Left hindlimb (tissue), 1 donor: Measurements from ENCODE around the gene TGFB2.
A peak's percentile ranks its signal among the peaks of the same experiment; 100 is the strongest.

Experiments used
- DNase-seq: peaks from one replicate; pipeline ENCODE4 v3.0.0-alpha.2; 2018

TGFB2 gene

DNA sequence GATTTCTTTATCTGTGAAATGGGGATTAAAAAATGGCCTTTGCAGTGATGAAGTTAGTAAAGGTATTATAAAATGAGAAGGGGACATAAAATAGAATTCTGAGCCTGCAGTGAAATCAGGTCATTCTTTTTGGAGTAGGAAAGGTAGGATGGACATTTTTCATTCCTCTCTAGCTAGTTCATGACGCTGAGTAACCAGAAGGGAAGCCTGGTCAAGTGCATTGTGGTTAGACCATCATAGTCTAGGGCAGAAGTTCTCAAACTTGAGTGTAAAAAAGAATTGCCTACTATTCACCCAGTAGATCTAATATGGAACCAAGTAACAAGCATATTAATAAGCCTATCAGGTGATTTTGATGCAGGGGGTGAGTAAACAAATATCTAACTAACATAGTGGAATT is 50.8 kb downstream of the TGFB2 start:
- no peak for DNase-seq

DNA sequence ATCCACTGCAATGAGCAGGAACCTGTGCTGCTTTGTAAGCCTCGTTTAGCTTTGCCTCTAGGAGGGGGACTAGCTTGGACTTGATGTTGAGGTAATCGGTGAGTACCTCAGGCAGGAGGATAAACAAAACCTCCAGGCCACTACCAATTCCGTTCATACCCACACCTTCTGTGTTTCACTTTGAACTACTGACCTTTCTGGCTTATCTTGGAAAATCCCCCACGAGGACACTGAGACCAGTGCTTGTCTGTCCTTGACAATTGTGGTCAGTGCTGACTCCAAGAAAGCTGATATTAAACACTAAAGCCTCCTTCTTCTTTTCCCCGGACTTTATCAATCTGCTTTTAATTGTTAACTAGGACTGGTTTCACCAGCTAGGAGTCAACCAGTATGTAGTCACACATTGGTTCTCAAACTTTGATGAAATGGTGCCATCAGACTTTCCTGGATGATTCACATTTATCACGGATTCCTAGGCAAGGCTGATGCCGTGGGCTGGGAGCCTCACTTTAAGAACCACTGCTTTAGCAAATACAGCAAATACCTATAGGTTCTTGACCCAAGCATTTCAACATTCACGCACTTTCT is 52.7 kb downstream of the TGFB2 start:
- no peak for DNase-seq

DNA sequence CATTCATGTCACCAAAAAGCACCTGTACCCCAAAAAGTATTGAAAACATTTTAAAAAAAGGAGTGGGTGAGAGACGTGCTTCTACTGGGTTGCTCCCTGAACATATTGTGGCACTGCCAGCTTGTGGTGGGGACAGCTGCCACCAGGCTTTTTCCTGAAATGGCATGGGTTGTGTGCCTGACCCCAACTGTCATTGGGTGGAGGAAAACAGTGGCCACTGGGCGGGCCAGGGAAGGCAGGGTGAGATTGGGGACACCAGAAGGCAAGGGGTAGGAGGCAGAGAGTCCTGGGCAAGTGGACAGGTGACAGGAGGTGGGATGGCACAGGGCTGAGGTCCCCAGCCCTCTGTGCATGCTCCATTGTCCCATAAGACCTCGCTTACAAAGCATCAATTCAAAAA is 55.5 kb downstream of the TGFB2 start:
- DNase-seq: no peak

DNA sequence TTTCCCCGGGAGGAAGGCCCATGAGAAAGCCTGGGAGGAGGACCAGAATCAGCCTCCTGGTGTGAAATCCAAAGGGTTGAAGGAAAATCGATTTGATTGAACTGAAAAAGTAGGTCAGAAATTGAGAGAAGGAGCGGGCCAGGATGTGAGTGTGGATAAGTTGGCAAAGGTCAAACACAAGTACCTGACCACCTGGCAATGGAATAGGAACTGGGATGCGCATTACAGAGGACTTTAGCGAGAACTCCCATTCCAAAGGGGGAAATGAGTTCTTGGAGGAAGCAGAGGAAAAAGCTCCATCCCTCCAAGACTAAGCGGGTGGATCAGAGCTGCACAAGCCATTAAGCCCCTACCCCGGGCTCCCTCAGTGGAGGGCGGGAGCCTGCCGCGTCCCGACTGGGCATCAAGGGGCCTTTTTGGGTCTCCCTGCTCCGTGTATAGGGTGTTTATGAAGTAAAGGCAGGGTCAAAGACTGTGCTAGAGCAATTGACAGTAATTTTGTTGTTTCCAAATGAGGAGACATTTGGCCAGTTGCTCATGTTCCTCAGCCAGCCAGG is 56.4 kb downstream of the TGFB2 start:
- DNase-seq: no peak

DNA sequence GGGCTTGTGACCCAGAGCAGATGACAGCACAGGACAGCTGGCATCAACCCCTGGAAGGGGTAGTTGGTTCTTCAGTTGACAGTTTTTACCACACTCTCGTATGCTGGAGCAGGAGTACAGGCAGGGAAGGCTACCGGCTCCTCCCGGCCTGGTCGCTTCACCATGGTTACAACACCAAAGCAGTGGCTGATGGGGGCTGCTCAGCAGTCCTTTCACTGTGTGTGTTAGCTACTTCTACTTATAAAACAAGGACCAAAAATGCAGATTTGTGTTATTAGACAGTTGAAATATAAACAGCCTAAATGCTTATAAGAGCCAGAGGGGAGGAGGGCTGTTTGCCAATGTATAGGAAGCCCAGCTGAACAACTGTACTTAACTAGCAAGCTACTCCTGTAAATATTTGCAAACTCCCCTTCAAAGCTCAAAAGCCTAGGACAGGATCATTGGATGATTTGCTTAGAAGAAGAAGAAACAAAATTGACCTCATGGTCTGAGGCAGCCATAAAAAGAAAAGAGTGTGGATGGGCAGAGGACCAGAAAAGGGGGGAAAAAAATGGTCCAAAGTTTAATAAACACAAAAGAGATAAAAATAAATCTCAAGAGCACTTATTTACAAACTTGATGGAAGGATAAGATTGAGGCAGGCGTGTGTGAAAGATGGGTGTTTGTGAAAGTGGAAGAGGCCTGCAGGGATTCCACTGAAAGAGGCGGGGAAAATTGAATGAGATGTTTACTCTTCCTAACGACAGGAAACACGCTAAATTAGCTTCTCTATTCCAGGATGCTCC is 57.1 kb downstream of the TGFB2 start:
- DNase-seq: peak; percentile 67

DNA sequence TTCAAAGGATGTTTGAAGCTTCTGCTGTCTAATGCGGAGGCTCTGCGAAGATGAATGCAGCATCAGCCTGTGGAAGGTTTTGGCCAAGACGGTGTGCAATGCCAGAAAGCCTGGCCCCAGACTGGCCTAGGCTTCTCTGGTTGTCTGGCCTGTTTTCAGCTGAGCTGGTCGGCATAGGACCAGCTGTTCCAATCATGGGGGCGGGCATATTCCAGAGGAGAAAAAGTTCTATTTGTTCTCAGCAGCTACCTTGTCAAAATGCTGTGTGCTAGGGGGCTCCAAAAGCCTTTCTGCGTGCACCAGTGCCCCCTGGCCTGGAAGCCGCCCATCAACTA is 57.6 kb downstream of the TGFB2 start:
- no peak for DNase-seq

DNA sequence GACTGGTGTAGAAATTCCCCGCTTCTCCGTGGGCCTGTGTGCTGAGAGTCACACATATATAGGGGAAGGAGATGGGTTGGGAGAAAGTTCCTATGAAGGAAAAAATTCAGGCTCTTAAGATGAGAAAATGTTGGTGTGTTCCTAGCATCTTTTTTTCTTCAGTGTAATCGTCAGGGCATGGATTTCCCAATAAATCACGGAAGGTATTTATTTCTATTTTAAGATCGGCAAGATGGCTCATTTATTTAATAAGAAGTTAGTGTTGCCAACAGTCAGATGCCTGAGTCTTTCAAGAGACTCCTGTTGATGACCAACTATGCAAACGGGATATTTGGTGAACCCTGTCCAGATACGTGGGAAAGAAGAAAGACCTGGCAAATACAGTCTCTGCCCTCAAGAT is 58.2 kb downstream of the TGFB2 start:
- no peak for DNase-seq

DNA sequence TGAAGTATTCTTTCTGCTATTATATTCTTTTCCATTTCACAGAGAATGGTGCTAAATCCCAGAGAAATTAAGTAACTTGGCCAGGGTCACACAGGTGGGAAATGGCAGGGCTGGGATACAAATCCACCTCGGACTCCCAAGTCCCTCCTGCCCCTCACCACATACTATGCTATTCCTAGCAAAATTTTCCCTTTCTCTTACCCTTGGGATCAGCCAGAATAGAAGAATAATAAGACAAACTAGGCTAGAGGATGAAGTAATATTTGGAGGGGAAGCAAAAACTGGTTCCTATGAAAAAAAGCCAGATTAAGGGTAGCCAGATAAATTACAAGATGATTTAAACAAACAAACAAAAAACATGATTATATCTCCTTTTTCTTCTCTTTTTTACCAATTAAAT is 62.5 kb downstream of the TGFB2 start:
- no peak for DNase-seq

DNA sequence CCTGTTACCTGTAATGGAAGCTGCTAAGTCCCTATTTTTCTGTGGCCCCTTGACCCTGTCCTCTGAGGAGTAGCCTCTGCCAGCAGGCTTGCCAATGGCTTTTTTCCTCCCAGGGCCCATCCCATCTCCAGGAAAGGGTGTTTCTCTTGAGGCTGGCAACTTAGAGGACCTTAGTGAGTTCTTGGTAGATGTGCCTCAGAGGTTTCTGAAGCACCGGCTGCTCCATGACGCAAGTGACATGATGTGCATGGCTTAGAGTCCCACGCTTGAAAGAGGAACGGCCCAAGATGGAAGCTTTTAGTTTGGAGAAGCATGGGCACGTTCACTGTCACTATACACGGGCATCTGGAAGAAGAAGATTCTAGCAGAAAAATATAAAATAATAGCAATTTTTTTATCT is 63.0 kb downstream of the TGFB2 start:
- DNase-seq: no peak

DNA sequence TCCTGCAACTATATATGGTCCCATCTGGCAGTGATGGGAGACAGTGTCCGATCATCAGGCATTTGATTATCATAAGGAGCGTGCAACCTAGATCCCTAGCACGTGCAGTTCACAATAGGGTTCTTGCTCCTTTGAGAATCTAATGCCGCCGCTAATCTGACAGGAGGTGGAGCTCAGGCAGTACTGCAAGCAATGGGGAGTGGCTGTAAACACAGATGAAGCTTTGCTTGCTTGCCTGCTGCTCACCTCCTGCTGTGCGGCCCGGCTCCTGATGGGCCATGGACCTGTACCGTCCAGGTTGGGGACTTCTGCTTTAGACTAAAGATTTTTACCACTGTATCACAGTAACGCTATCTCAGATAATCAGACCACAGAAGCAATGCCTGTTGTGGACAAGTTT is 63.8 kb downstream of the TGFB2 start:
- no peak for DNase-seq

DNA sequence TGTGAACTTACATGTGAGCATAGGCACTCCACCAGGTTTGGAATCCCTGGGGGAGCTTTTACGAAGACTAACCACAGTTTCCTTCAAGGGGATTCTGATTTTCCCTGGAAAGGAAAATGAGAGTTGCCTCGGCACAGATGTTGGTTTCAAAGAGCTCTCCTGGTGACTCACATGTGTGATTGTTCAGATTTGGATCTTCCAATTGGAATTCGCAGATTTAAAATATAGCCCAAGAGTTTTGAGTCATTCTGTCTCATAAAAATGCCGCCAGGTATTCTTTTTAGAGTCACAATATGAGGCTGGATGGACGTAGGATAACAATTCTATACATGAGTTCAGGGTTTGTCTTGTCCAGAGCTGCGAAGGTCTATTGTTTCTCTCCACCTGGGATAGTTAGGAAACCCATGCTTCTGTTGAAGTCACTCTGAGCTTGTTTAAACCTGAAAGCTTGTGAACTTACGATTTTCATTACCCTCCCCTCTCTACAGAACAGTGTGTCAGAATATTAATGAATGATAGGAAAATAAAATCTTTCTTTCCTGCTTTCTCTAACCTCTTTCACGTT is 64.9 kb downstream of the TGFB2 start:
- no peak for DNase-seq

DNA sequence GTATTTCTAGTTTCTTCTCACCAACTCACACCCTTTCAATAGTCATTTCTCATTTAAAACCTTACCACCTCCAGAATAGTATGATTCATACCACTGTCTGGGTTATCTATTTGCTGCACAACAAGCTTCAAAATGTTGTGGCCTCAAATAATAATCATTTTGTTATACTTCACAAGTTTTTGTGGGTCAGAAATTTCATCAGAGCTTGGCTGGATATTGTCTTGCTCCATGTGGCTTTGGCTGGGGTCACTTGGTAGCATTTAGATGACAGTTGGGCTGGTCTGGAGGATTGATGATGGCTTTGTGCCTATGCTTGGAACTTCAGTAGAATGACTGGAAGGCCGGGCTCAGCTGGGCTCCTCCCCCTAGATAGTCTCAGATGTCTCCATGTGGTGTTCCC is 66.0 kb downstream of the TGFB2 start:
- no peak for DNase-seq

DNA sequence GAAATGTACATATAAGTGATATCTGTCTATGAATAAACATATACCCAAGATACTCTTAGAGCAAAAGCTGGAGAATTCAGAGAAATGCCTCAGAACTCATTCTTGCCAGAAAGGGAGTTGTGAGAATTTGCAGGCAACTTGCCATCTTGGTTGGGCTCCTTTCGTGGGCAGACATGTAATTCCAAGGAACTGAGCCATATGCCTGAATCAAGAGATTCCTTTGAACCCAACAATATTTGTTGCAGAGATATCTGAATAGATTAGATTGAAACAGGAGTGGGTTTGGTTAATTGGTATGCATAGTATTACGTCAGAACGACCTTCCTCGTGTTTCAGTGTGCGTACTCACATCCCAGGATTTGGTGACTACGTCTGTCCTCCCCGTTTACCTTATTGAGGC is 67.0 kb downstream of the TGFB2 start:
- DNase-seq: no peak

DNA sequence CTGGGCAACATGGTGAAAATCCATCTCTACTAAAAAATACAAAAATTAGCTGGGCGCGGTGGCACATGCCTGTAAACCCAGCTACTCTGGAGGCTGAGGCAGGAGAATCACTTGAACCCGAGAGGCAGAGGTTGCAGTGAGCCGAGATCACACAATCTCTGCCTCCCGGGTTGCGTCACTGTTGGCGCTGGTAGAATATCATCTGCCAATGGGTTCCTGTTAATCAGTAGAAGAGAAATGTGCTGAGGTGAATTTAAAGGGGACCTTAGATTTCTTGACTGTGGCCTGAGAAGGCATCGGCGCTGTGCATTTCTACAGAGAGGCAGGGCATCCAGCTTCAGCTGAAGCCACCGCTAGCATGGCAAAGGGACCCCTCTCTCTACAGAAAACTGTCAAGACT is 68.0 kb downstream of the TGFB2 start:
- DNase-seq: no peak

DNA sequence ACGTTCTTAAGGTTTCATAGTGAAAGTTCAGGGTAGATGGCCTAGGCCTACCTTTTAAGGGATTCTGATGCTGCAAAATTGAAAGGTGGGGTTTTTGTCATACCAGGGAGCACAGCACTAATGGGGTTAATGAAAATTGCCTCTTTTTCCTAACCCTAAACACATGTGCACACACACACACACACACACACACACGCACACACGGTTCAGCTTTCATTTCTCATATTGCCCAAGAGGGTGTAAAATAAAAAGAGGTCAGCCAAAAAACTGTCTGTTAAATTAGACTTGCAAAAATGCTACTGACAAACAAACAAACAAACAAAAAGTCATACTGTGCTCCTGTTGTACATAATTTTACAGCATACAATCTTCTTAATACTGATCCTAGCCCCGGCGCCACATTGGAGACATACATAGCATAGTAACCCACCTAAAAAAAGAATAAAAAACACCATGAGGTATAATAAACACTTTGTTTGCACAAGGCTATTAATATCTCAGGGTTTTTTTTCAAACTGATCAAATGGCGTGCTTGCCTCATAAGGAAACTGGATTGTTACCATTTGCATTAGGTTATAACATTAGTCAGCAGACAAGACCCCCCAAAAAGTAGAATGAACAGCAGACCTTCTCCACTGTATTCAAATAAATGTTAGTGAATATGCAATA is 69.1 kb downstream of the TGFB2 start:
- no peak for DNase-seq

DNA sequence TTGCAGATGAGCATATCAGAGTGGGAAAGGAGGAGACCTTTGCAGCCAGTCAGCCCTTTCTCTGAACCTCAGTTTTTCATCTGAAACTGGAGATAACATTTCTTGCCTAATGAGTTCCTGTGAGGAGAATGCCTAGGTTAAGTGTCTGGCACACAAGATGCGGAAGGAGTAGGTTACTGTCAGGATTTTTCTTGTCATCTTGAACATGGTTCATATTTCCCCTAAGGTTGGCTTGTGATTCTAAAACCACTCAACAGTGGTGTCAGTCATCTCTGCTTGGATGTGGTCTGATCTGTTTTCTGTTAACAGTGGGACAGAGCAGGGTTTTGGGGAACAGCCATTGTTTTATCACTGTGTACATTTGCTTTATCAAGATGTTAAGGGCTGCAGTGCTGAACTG is 70.6 kb downstream of the TGFB2 start:
- no peak for DNase-seq

DNA sequence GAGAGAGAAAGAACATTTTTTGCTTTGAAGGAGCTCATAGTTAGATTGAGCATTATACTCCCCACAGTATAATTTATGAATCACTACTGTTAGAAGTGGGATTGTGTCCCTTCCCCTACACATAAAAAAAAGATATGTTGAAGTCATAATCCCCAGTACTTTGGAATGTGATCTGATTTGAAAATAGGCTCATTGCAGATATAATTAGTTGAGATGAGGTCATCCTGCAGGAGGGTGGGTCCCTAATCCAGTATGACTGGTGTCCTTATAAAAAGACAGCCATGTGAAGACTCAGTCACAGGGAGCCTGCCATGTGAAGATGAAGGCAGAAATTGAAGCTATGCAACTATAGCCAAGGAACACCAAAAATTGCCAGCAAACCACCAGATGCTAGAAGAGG is 76.4 kb downstream of the TGFB2 start:
- DNase-seq: no peak

DNA sequence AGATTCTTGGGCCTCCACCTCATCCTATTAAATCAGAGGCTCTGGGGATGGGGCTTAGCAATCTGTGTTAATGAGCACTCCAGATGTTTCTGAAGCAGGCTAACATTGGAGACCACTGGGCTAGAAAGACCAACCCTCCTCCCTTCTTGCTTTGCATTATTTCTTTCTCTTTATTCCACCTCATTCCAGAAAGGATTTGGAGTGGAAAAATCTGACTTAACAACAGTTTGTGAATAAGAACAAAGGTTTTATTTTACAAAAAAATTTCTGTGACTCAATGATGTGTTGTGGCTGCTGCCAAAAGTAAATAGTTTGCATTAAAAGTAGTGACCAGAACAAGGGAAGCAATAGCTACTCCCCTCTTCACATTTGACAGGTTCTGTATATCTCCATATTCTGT is 79.4 kb downstream of the TGFB2 start:
- DNase-seq: no peak

DNA sequence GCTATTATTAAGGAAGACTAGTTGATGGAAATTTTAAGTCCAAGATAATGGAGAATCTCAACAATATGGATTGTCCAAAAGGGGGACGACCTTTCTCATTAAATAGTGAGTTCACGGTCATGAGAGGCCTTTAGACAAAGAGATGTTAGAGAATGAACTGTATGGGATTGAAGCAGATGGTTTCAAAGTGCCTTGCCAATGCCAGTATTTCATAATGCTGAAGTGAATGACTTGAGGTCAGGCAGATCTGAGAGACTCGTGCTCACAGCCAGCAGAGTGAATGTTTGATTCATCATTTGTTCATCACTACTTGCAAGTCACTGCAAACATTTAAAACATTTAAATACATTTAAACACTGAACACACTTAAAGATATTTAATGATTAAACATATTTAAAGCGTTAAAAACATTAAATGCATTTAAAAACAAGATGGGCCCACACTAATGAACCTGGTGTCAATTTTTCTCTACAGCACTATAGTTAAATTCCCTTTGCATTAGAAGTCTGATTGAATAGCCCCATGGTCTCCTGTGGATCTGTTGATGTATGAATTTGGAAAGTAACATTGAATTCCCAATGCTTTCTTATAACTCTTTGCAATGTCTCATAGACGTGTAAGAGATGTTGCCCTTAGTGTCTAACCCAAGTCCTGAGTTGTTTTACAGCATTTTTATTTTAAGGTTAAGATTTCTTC is 80.7 kb downstream of the TGFB2 start:
- DNase-seq: no peak

DNA sequence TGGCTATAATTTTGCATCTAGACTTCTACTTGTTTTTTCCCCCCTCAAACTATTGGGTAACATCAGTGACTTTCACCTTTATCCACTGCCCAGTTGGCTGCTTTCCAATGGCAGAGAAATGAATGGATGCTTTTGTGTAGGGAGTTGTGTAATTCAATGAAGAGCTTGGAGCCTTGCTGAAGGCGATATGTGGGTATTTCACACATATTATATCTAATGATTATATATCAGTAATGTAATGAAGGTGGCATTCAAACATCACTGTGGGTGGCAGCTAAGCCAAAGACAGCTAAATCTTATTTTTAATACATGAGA is 81.2 kb downstream of the TGFB2 start:
- DNase-seq: no peak

DNA sequence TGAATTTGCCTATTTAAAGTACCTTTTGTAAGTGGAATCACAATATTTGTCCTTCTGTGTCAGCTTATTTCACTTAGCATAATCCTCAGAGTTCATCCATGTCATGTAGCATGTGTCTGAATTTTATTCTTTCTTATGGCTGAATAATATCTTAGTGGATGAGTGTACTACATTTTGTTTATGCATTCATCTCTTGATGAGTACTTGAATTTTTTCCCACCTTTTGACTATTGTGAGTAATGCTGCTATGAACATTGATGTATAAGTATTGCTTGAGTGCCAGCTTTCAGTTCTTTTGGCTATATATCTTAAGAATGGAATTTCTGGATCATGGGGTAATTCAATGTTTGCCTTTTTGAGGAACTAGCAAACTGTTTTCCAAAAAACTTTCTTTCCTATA is 84.2 kb downstream of the TGFB2 start:
- no peak for DNase-seq

DNA sequence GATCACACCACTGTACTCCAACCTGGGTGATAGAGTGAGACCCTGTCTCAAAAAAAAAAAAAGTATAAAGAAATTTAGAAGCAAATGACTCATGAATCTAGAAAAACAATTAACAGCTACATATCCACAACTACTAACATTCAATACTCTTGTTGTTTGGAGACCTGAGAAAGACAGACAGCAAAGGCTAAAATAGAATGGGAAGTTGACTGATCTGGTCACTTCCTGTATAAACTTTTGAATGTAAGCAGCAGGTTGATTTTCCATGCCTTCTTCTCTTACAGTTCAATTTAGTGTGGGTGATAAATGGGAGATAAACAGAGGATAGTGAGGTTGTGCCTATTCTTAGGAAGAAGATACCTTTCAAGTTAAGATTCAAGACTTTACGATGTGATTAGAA is 85.2 kb downstream of the TGFB2 start:
- DNase-seq: no peak

DNA sequence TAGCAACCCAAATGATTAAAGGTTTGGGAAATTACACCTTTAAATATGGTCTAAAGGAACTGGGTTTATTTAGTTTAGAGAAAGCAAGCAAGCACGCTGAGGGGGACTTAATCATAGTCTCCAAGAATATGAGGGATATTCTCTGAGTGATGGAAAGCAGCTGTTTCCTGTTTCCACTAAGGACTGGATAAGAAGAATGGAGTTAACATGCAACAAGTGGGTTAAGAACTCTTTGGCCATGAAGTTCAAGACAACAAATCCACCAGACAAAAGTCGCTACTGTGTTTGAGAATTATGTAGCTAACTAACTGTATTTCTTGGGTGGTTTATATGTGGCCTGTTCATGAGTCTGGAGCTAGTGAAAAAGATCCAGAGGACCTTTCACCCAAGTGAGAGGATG is 85.7 kb downstream of the TGFB2 start:
- no peak for DNase-seq

DNA sequence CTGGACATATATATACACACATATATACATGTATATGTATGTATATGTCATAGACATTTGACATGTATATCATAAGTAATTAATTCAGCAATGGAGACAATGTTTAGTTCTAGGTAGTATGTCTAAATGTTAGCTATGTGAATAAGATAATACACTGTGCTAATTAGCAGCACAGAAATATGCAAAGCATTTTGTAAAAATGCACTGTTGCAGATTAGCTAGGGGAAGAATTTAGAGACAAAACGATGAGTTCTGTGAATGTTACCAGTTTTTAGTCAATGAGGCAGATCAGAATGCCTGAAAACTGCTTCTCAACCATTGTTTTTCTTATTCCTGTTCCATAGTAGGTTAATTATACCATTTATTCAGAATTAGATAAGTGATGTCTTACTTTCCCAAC is 86.3 kb downstream of the TGFB2 start:
- DNase-seq: no peak
